ENCODE results near the gene TBL1X.

TBL1X gene

GRCh38 chrX:9476810-9477575, 12.1 kb downstream of the TBL1X start:
- Histone ChIP-seq H3K4me3 (ENCODE audit: low read depth, low read length) (no peak overlapping the region), H3K79me2 (ENCODE audit: control insufficient read depth, insufficient read depth, low read length, unreplicated experiment) (peaks cover 19% of the 10 kb centered on the region), H3K27ac (ENCODE audit: low read depth, low read length) (no peak overlapping the region), H2AFZ (ENCODE audit: low read length, unreplicated experiment) (no peak overlapping the region), H3K36me3 (ENCODE audit: insufficient read depth, low read length) (no peaks in the 10 kb centered on the region), H3K27me3 (ENCODE audit: insufficient read depth, low read length) (no peaks in the 10 kb centered on the region), H3K4me1 (ENCODE audit: control insufficient read depth, insufficient read depth, low read length, unreplicated experiment) (peaks cover 1% of the 10 kb centered on the region)

GRCh38 chrX:9482408-9482807, 17.6 kb downstream of the TBL1X start:
- Histone ChIP-seq H2AFZ (ENCODE audit: low read length, unreplicated experiment) (no peak overlapping the region), H3K36me3 (ENCODE audit: insufficient read depth, low read length) (no peaks in the 10 kb centered on the region), H3K27ac (ENCODE audit: low read depth, low read length) (no peak overlapping the region), H3K27me3 (ENCODE audit: insufficient read depth, low read length) (no peaks in the 10 kb centered on the region), H3K79me2 (ENCODE audit: control insufficient read depth, insufficient read depth, low read length, unreplicated experiment) (peaks cover 18% of the 10 kb centered on the region), H3K4me3 (ENCODE audit: low read depth, low read length) (no peak overlapping the region), H3K4me1 (ENCODE audit: control insufficient read depth, insufficient read depth, low read length, unreplicated experiment) (peaks cover 7% of the 10 kb centered on the region)

- H3K4me3 ChIP-seq (ENCODE audit: low read depth, low read length), result no peak overlapping the region
- no peak overlapping the region for H2AFZ ChIP-seq (ENCODE audit: low read length, unreplicated experiment)
- H3K27me3 ChIP-seq (ENCODE audit: insufficient read depth, low read length), result no peaks in the 10 kb centered on the region
- H3K4me1 ChIP-seq (ENCODE audit: control insufficient read depth, insufficient read depth, low read length, unreplicated experiment), result peaks cover 7% of the 10 kb centered on the region
- H3K36me3 ChIP-seq (ENCODE audit: insufficient read depth, low read length), result no peaks in the 10 kb centered on the region
- H3K27ac ChIP-seq (ENCODE audit: low read depth, low read length), result no peak overlapping the region
- peaks cover 14% of the 10 kb centered on the region for H3K79me2 ChIP-seq (ENCODE audit: control insufficient read depth, insufficient read depth, low read length, unreplicated experiment)
These were observed 18.0 kb downstream of the TBL1X start for GRCh38 chrX:9482837-9483236.

GRCh38 chrX:9483376-9483775, 18.5 kb downstream of the TBL1X start:
- Histone ChIP-seq H2AFZ (ENCODE audit: low read length, unreplicated experiment) (no peak overlapping the region), H3K36me3 (ENCODE audit: insufficient read depth, low read length) (no peaks in the 10 kb centered on the region), H3K27ac (ENCODE audit: low read depth, low read length) (no peak overlapping the region), H3K79me2 (ENCODE audit: control insufficient read depth, insufficient read depth, low read length, unreplicated experiment) (peaks cover 11% of the 10 kb centered on the region), H3K27me3 (ENCODE audit: insufficient read depth, low read length) (no peaks in the 10 kb centered on the region), H3K4me1 (ENCODE audit: control insufficient read depth, insufficient read depth, low read length, unreplicated experiment) (peaks cover 7% of the 10 kb centered on the region), H3K4me3 (ENCODE audit: low read depth, low read length) (no peak overlapping the region)

- H3K27ac ChIP-seq (ENCODE audit: low read depth, low read length), result no peak overlapping the region
- peaks cover 10% of the 10 kb centered on the region for H3K79me2 ChIP-seq (ENCODE audit: control insufficient read depth, insufficient read depth, low read length, unreplicated experiment)
- H3K4me1 ChIP-seq (ENCODE audit: control insufficient read depth, insufficient read depth, low read length, unreplicated experiment), result peaks cover 7% of the 10 kb centered on the region
- H3K27me3 ChIP-seq (ENCODE audit: insufficient read depth, low read length), result no peaks in the 10 kb centered on the region
- no peaks in the 10 kb centered on the region for H3K36me3 ChIP-seq (ENCODE audit: insufficient read depth, low read length)
- no peak overlapping the region for H3K4me3 ChIP-seq (ENCODE audit: low read depth, low read length)
- H2AFZ ChIP-seq (ENCODE audit: low read length, unreplicated experiment), result no peak overlapping the region
These were observed 22.0 kb downstream of the TBL1X start for GRCh38 chrX:9486786-9487387.

- Histone ChIP-seq H3K27ac (ENCODE audit: low read depth, low read length) (no peak overlapping the region), H3K36me3 (ENCODE audit: insufficient read depth, low read length) (no peaks in the 10 kb centered on the region), H3K4me3 (ENCODE audit: low read depth, low read length) (no peak overlapping the region), H3K27me3 (ENCODE audit: insufficient read depth, low read length) (no peaks in the 10 kb centered on the region), H2AFZ (ENCODE audit: low read length, unreplicated experiment) (no peak overlapping the region), H3K4me1 (ENCODE audit: control insufficient read depth, insufficient read depth, low read length, unreplicated experiment) (no peaks in the 10 kb centered on the region), H3K79me2 (ENCODE audit: control insufficient read depth, insufficient read depth, low read length, unreplicated experiment) (peaks cover 9% of the 10 kb centered on the region)
These were observed 23.7 kb downstream of the TBL1X start for GRCh38 chrX:9488586-9488985.

GRCh38 chrX:9489234-9489633, 24.4 kb downstream of the TBL1X start:
- peaks cover 9% of the 10 kb centered on the region for H3K79me2 ChIP-seq (ENCODE audit: control insufficient read depth, insufficient read depth, low read length, unreplicated experiment)
- H3K27ac ChIP-seq (ENCODE audit: low read depth, low read length), result no peak overlapping the region
- no peaks in the 10 kb centered on the region for H3K4me1 ChIP-seq (ENCODE audit: control insufficient read depth, insufficient read depth, low read length, unreplicated experiment)
- H3K4me3 ChIP-seq (ENCODE audit: low read depth, low read length), result no peak overlapping the region
- H3K36me3 ChIP-seq (ENCODE audit: insufficient read depth, low read length), result no peaks in the 10 kb centered on the region
- H3K27me3 ChIP-seq (ENCODE audit: insufficient read depth, low read length), result no peaks in the 10 kb centered on the region
- no peak overlapping the region for H2AFZ ChIP-seq (ENCODE audit: low read length, unreplicated experiment)

- no peak overlapping the region for H3K4me3 ChIP-seq (ENCODE audit: low read depth, low read length)
- H2AFZ ChIP-seq (ENCODE audit: low read length, unreplicated experiment), result no peak overlapping the region
- H3K79me2 ChIP-seq (ENCODE audit: control insufficient read depth, insufficient read depth, low read length, unreplicated experiment), result peaks cover 10% of the 10 kb centered on the region
- H3K27me3 ChIP-seq (ENCODE audit: insufficient read depth, low read length), result no peaks in the 10 kb centered on the region
- H3K4me1 ChIP-seq (ENCODE audit: control insufficient read depth, insufficient read depth, low read length, unreplicated experiment), result no peaks in the 10 kb centered on the region
- H3K36me3 ChIP-seq (ENCODE audit: insufficient read depth, low read length), result no peaks in the 10 kb centered on the region
- no peak overlapping the region for H3K27ac ChIP-seq (ENCODE audit: low read depth, low read length)
These were observed 28.0 kb downstream of the TBL1X start for GRCh38 chrX:9492901-9493300.

- Histone ChIP-seq H3K36me3 (ENCODE audit: insufficient read depth, low read length) (no peaks in the 10 kb centered on the region), H3K27me3 (ENCODE audit: insufficient read depth, low read length) (no peaks in the 10 kb centered on the region), H3K4me1 (ENCODE audit: control insufficient read depth, insufficient read depth, low read length, unreplicated experiment) (no peaks in the 10 kb centered on the region), H3K79me2 (ENCODE audit: control insufficient read depth, insufficient read depth, low read length, unreplicated experiment) (peaks cover 10% of the 10 kb centered on the region), H3K27ac (ENCODE audit: low read depth, low read length) (no peak overlapping the region), H3K4me3 (ENCODE audit: low read depth, low read length) (no peak overlapping the region), H2AFZ (ENCODE audit: low read length, unreplicated experiment) (no peak overlapping the region)
These were observed 29.1 kb downstream of the TBL1X start for GRCh38 chrX:9493936-9494335.

GRCh38 chrX:9494771-9495170, 29.9 kb downstream of the TBL1X start:
- Histone ChIP-seq H3K4me1 (ENCODE audit: control insufficient read depth, insufficient read depth, low read length, unreplicated experiment) (no peaks in the 10 kb centered on the region), H3K36me3 (ENCODE audit: insufficient read depth, low read length) (no peaks in the 10 kb centered on the region), H3K27ac (ENCODE audit: low read depth, low read length) (no peak overlapping the region), H3K79me2 (ENCODE audit: control insufficient read depth, insufficient read depth, low read length, unreplicated experiment) (peaks cover 10% of the 10 kb centered on the region), H2AFZ (ENCODE audit: low read length, unreplicated experiment) (no peak overlapping the region), H3K27me3 (ENCODE audit: insufficient read depth, low read length) (no peaks in the 10 kb centered on the region), H3K4me3 (ENCODE audit: low read depth, low read length) (no peak overlapping the region)

- peaks cover 10% of the 10 kb centered on the region for H3K79me2 ChIP-seq (ENCODE audit: control insufficient read depth, insufficient read depth, low read length, unreplicated experiment)
- H3K27me3 ChIP-seq (ENCODE audit: insufficient read depth, low read length), result no peaks in the 10 kb centered on the region
- no peaks in the 10 kb centered on the region for H3K36me3 ChIP-seq (ENCODE audit: insufficient read depth, low read length)
- no peak overlapping the region for H3K4me3 ChIP-seq (ENCODE audit: low read depth, low read length)
- H3K4me1 ChIP-seq (ENCODE audit: control insufficient read depth, insufficient read depth, low read length, unreplicated experiment), result no peaks in the 10 kb centered on the region
- no peak overlapping the region for H3K27ac ChIP-seq (ENCODE audit: low read depth, low read length)
- H2AFZ ChIP-seq (ENCODE audit: low read length, unreplicated experiment), result no peak overlapping the region
These were observed 30.6 kb downstream of the TBL1X start for GRCh38 chrX:9495496-9495895.
